ENCODE measurements around the gene KANSL1L. TPM values are rescaled to one million over a fixed set of nuclear protein-coding genes. Genes with fewer than 3 reads are reported as not detected.

KANSL1L gene
- total RNA-seq, 1 donor from 2014 or later: 32.7 TPM

GRCh38 chr2:210009126-210009525, 162.1 kb downstream of the KANSL1L start:
- no peak for DNase-seq (ENCODE audit: low spot score, unreplicated experiment)
- Mint-ChIP-seq H3K27ac (no peak overlapping the region), H3K9me3 (ENCODE audit: low read depth) (no peaks in the 10 kb centered on the region), H3K4me3 (ENCODE audit: low read depth) (no peak overlapping the region), H3K27me3 (no peaks in the 10 kb centered on the region), H3K4me1 (ENCODE audit: low read depth) (peaks cover 6% of the 10 kb centered on the region), H3K36me3 (ENCODE audit: insufficient read depth) (peaks cover 16% of the 10 kb centered on the region)
- TF ChIP-seq, protein P1, sequence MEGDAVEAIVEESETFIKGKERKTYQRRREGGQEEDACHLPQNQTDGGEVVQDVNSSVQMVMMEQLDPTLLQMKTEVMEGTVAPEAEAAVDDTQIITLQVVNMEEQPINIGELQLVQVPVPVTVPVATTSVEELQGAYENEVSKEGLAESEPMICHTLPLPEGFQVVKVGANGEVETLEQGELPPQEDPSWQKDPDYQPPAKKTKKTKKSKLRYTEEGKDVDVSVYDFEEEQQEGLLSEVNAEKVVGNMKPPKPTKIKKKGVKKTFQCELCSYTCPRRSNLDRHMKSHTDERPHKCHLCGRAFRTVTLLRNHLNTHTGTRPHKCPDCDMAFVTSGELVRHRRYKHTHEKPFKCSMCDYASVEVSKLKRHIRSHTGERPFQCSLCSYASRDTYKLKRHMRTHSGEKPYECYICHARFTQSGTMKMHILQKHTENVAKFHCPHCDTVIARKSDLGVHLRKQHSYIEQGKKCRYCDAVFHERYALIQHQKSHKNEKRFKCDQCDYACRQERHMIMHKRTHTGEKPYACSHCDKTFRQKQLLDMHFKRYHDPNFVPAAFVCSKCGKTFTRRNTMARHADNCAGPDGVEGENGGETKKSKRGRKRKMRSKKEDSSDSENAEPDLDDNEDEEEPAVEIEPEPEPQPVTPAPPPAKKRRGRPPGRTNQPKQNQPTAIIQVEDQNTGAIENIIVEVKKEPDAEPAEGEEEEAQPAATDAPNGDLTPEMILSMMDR (IDR thresholded peaks at IDR 0.05; ENCODE audit: unreplicated experiment): no peak

- Mint-ChIP-seq H3K4me3 (ENCODE audit: low read depth) (no peak overlapping the region), H3K36me3 (ENCODE audit: insufficient read depth) (peaks cover 15% of the 10 kb centered on the region), H3K27me3 (no peaks in the 10 kb centered on the region), H3K9me3 (ENCODE audit: low read depth) (no peaks in the 10 kb centered on the region), H3K4me1 (ENCODE audit: low read depth) (peaks cover 10% of the 10 kb centered on the region), H3K27ac (no peak overlapping the region)
- TF ChIP-seq, protein P1 (IDR thresholded peaks at IDR 0.05; ENCODE audit: unreplicated experiment): no peak
- no peak for DNase-seq (ENCODE audit: low spot score, unreplicated experiment)
These were observed 163.3 kb downstream of the KANSL1L start for GRCh38 chr2:210007895-210008294.

DNA sequence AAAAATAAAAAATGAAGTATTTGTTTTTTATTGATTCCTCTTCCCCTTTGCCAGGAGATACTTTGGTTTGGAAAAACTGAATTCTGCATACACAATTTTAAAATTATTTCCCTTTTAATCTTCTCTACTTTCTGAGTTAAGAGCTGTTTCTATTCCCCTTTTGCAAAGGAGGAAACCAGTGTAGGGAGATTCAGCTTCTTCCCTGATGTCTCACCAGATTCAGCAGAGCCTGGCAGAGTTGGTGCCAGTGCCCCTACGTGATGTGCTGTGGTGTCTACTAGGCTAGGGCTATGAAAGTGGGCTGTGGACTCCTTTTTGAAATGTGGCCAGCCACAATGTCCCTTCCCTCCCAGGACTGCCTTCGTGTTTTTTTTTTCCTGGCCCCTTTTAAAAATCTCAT, 166.3 kb downstream of the KANSL1L start:
- peaks cover 13% of the 10 kb centered on the region for H3K4me1 Mint-ChIP-seq (ENCODE audit: low read depth)
- H3K27ac Mint-ChIP-seq: no peak overlapping the region
- H3K27me3 Mint-ChIP-seq: no peaks in the 10 kb centered on the region
- peak overlapping the region; percentile 50 for H3K4me3 Mint-ChIP-seq (ENCODE audit: low read depth)
- peaks cover 5% of the 10 kb centered on the region for H3K36me3 Mint-ChIP-seq (ENCODE audit: insufficient read depth)
- TF ChIP-seq, protein P1 (IDR thresholded peaks at IDR 0.05; ENCODE audit: unreplicated experiment): no peak
- no peak for DNase-seq (ENCODE audit: low spot score, unreplicated experiment)
- H3K9me3 Mint-ChIP-seq (ENCODE audit: low read depth): no peaks in the 10 kb centered on the region

- H3K4me3 Mint-ChIP-seq (ENCODE audit: low read depth): peak overlapping the region; percentile 90
- no peaks in the 10 kb centered on the region for H3K9me3 Mint-ChIP-seq (ENCODE audit: low read depth)
- no peaks in the 10 kb centered on the region for H3K27me3 Mint-ChIP-seq
- peaks cover 2% of the 10 kb centered on the region for H3K36me3 Mint-ChIP-seq (ENCODE audit: insufficient read depth)
- peaks cover 13% of the 10 kb centered on the region for H3K4me1 Mint-ChIP-seq (ENCODE audit: low read depth)
- DNase-seq (ENCODE audit: low spot score, unreplicated experiment): no peak
- peak overlapping the region; percentile 90 for H3K27ac Mint-ChIP-seq
- TF ChIP-seq, protein P1 (IDR thresholded peaks at IDR 0.05; ENCODE audit: unreplicated experiment): no peak
These were observed 167.8 kb downstream of the KANSL1L start for GRCh38 chr2:210003359-210003758.

DNA sequence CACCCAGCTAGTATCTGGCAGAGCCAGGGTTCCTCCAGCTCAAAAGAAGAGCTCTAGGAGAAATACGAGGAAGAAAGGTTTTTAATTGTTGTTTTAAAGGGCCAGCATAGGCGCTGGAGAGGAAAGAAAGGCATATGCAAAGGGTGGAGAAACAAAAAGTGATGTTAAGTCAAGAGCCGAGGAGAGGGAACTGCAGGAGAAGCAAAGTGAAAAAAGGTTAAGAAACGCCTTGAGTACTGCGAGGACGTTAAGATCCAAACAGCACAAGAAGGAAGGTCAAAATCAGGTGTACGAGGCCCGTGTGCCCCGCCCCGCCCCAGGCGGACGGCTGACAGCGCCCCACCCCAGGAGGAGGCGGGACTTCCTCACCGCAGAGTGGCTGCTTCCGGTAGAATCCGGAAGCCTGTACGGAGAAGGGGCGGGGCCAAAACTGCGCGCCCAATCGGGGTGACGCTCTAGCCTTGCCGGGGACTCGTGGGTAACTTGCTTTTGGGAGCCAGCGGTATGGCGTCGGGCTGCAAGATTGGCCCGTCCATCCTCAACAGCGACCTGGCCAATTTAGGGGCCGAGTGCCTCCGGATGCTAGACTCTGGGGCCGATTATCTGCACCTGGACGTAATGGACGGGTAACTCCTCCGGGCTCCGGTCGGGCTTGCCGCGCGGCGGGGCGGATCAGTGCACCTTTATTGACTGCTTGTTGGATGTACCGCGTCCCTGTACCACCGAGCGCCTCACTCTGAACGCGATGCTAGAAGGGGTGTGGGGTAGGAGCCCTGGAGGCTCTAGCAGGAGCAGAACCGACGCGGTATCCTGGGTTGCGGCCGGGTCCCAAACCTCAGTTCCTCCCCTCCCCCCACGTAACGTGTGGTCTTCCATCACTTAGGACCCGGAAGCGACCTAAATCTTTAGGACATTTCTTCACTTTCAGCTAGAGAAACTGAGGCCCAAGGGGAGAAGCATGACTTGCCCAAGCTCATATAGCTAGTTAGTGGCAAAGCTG, 168.8 kb downstream of the KANSL1L start, which contains the start of gene RPE:
Gene RPE, plus strand, starts transcription at position 481 of the 1,000 bp plus-strand sequence. Its CDS starts 24 bp downstream, at position 505.
- H3K27ac Mint-ChIP-seq: peak within 1 kb of the TSS; percentile 90
- H3K36me3 Mint-ChIP-seq (ENCODE audit: insufficient read depth): peaks cover under 1% of the 10 kb centered on the region
- H3K4me3 Mint-ChIP-seq (ENCODE audit: low read depth): peak within 1 kb of the TSS; percentile 90
- H3K27me3 Mint-ChIP-seq: no peaks in the 10 kb centered on the region
- DNase-seq (ENCODE audit: low spot score, unreplicated experiment): peak; percentile 90
- H3K4me1 Mint-ChIP-seq (ENCODE audit: low read depth): peaks cover 13% of the 10 kb centered on the region
- TF ChIP-seq, protein P1 (IDR thresholded peaks at IDR 0.05; ENCODE audit: unreplicated experiment): no peak
- H3K9me3 Mint-ChIP-seq (ENCODE audit: low read depth): no peaks in the 10 kb centered on the region
